Peyer's patch (tissue), 4 donors: ENCODE data around the gene PGK1.

Experiments
- POLR2A ChIP-seq, 2 donors: fragments of 450-650 bp; IDR thresholded peaks; one replicate each; pipeline ENCODE4 v1.5.1; 2017; ENCODE audit warnings: antibody characterized with exemption in 2 of 2, mild to moderate bottlenecking in 2 of 2, moderate library complexity in 2 of 2
- TF ChIP-seq, protein P1 (sequence below), 6 experiments: fragments of 450-650 bp in 4 of 6; fragments of 200-600 bp in 2 of 6; sonication (generic) in 1 of 6; IDR thresholded peaks; one replicate each; pipeline ENCODE4 v1.5.1; 2017 to 2019; ENCODE audit warnings: antibody characterized with exemption in 6 of 6, mild to moderate bottlenecking in 3 of 6, moderate library complexity in 1 of 6

DNA sequence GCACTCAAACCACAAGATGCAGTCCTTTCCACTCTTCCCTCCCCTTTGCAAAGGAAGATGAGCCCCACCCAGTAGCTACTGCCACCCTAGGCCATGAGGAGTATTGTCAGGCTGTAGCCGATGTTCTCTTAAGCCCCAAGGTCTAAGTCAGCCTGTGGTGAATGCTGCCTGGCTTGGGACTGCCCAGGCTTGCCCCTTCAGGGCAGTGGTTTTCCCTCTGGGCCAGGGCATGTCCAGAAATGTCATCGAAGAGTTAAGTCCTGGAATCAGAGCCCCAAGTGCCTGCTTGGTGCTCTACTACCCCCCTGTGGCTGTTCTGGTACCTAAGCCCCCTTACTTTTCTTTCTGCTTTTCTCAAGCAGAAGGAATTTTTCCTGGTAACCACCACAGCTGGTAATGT lies 11.8 kb upstream of the PGK1 start:
- TF ChIP-seq, protein P1, sequence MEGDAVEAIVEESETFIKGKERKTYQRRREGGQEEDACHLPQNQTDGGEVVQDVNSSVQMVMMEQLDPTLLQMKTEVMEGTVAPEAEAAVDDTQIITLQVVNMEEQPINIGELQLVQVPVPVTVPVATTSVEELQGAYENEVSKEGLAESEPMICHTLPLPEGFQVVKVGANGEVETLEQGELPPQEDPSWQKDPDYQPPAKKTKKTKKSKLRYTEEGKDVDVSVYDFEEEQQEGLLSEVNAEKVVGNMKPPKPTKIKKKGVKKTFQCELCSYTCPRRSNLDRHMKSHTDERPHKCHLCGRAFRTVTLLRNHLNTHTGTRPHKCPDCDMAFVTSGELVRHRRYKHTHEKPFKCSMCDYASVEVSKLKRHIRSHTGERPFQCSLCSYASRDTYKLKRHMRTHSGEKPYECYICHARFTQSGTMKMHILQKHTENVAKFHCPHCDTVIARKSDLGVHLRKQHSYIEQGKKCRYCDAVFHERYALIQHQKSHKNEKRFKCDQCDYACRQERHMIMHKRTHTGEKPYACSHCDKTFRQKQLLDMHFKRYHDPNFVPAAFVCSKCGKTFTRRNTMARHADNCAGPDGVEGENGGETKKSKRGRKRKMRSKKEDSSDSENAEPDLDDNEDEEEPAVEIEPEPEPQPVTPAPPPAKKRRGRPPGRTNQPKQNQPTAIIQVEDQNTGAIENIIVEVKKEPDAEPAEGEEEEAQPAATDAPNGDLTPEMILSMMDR (IDR thresholded peaks at IDR 0.05) = no peak
- no peak for TF ChIP-seq POLR2A (IDR thresholded peaks at IDR 0.05)
